Measurements from ENCODE around the gene SLC17A1.

GRCh38 chr6:25769983-25770382 is 61.9 kb downstream of the SLC17A1 start:
- no peak for TF ChIP-seq CTCF (IDR thresholded peaks at IDR 0.05)
- TF ChIP-seq POLR2A (IDR thresholded peaks at IDR 0.05) = no peak

All from uterus (tissue), 2 donors.